HEK293 (cell line): ENCODE measurements around the gene APOO.

ENCODE experiments used
- CTCF ChIP-seq: fragments of 450-650 bp; formaldehyde crosslinking; IDR thresholded peaks from 2 replicates; pipeline ENCODE4 v1.5.1; 2016; ENCODE audit warnings: missing biosample characterization, missing genetic modification characterization
- KLF9 ChIP-seq: fragments of 450-650 bp; formaldehyde crosslinking; IDR thresholded peaks from 2 replicates; pipeline ENCODE4 v1.5.1; 2016; ENCODE audit warnings: missing biosample characterization, missing genetic modification characterization, low read depth
- MYNN ChIP-seq: fragments of 450-650 bp; formaldehyde crosslinking; IDR thresholded peaks from 2 replicates; pipeline ENCODE4 v1.5.1; 2016; ENCODE audit warnings: missing biosample characterization, missing genetic modification characterization, borderline replicate concordance
- ZNF274 ChIP-seq, 2 experiments: fragments of 200-500 bp in 1 of 2; fragments of 450-650 bp in 1 of 2; sonication (Bioruptor generic) in 1 of 2; formaldehyde crosslinking in 1 of 2; IDR thresholded peaks; 2 replicates each; pipeline versions ENCODE4 v1.5.1 to v1.6.1; 2014 to 2016; ENCODE audit warnings: borderline replicate concordance in 1 of 2, inconsistent platforms in 1 of 2, low read length in 1 of 2, missing biosample characterization in 1 of 2, missing genetic modification characterization in 1 of 2
- ZNF548 ChIP-seq: fragments of 450-650 bp; formaldehyde crosslinking; IDR thresholded peaks from 2 replicates; pipeline ENCODE4 v1.5.1; 2016; ENCODE audit warnings: missing biosample characterization, missing genetic modification characterization

GRCh38 chrX:23841847-23842522, 65.8 kb downstream of the APOO start:
- no peak for TF ChIP-seq KLF9
- no peak for TF ChIP-seq CTCF (tag by site-specific recombination)
- TF ChIP-seq ZNF548 (tag by site-specific recombination), result no peak
- TF ChIP-seq MYNN (tag by site-specific recombination), result no peak
- no peak for TF ChIP-seq ZNF274 (IDR thresholded peaks at IDR 0.05; ENCODE audit: low read length)
- no peak for TF ChIP-seq ZNF274 (tag by site-specific recombination; IDR thresholded peaks at IDR 0.05; ENCODE audit: borderline replicate concordance)
